Measurements from ENCODE around the gene SETBP1.
A peak's percentile ranks its signal among the peaks of the same experiment; 100 is the strongest.

Gene SETBP1

GRCh38 chr18:44679056-44679913 lies 1.4 kb upstream of the SETBP1 start:
- peak; percentile 80 for DNase-seq (ENCODE audit: low spot score)

GRCh38 chr18:44679914-44680272 lies 795 bp upstream of the SETBP1 start:
- no peak for DNase-seq (ENCODE audit: low spot score)

DNA sequence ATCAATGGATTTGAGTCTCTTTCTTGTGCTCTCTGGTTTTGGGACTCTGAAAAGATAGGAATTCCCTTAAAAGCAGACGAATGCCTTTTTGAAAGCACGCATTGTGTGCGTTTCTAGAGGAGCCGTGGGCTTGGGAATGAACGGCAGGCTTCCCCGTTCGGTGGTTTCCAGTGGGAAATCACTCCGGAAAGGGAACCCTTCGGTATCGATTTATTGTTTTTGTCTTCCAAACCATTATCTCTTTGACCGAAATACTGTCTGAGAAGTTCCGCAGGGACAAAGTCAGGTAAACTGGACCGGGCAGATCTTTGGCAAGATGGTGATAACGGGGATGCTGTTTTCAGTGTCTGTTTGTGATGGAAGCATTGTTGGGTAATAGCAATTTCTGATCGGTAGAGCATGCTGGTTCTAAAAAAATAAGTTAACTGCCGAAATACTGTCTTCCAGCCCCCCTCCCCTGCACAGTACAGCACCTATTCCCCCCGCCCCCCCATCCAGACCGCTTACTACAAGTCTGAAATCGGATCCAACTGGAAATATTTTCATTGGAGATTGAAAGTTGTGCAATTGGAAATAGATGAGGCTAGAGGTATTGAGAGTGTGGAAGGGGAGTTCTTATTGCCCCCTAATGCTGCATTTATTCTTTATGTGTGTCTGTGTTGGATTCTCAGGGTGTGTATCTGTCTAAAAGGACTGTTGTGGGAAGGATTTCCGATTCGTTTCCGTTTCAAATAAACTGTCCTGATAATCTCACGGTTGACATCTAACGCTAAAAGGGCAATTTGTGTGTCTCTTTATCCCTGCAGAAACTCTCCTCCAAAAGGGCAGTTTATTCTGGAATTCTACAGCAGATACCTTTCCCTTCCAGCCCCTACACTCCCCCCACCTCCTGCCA lies 635 bp downstream of the SETBP1 start:
- no peak for DNase-seq (ENCODE audit: low spot score)

- DNase-seq (ENCODE audit: low spot score): no peak
These were observed 1.6 kb downstream of the SETBP1 start for GRCh38 chr18:44682201-44682870.

- no peak for DNase-seq (ENCODE audit: low spot score)
These were observed 2.2 kb downstream of the SETBP1 start for GRCh38 chr18:44682871-44683221.

DNA sequence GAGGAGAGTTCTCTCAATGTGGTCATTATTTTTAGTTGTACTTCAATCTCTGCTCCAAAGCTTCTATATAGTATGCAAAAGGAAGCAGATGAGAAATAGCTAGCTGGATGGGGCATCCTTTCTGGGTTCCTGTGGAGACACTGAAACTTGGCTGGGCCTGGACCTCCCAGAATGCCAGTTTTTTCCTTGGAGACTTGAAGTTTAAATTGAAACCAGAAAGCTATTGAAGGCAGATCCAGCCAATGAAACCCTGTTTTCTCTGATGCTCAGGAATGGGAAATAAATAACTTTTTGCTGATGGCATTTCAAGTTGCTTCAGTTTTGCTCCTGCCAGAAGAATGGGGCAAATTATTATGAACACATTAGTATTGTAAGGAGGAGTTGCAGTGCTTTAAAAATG lies 2.9 kb downstream of the SETBP1 start:
- no peak for DNase-seq (ENCODE audit: low spot score)

DNA sequence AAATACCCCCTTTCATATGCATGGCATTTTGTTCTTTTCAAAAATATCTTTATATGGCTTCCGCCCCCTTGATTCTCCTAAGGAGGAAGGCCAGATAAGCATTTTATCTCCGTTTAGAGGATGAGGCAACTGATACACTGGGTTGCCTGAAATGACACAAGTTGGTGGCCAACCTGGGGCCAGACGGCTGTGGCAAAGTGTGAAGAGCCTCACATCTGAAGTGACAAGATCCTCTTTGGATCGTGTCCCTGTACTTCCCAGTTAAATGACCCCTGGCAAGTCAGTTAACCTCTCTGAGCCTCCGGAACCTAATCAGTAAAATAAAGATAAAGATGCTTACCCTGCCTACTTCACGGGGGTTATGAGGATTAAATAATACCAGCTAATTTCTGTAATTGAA lies 4.6 kb downstream of the SETBP1 start:
- no peak for DNase-seq (ENCODE audit: low spot score)

DNA sequence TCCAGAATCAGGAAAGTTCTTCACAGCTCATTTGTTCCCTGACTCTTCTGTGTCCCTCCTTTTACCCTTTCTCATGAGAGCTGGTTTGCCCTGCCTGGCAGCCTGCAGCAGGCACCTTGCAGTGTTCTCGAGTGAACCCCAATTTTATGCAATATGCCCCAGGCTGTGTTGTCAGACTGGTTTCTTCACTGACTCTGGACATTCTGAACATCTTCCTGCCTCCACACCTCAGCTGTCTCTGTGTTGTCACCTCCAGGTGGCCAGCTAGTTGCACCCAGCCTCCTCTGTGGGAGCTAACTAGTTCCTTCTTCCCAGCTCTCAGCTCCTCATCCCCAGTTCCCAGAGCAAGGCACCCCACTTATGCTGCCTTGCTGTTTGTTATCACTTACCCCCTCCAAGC lies 5.5 kb downstream of the SETBP1 start:
- DNase-seq (ENCODE audit: low spot score): no peak

DNA sequence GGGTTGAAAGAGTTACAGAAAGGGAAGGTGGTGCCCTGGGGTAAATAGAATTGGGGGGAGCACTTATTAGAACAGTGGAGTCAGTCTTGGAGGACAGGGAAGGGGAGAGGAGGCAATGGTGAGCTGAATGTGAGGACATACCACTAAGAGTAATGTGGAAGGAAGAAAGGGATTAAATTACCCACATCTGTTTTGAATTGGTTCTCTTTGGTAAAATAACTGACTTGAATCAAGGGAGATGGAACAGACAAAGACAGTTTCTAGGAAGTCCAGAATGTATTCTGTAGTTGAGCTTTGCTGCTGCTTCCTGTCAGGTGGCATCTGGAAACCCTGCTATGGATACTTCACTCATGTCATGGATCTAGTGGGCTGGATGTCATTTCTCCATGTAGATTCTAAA lies 6.7 kb downstream of the SETBP1 start:
- no peak for DNase-seq (ENCODE audit: low spot score)

GRCh38 chr18:44689736-44690135 lies 9.0 kb downstream of the SETBP1 start:
- no peak for DNase-seq (ENCODE audit: low spot score)

DNA sequence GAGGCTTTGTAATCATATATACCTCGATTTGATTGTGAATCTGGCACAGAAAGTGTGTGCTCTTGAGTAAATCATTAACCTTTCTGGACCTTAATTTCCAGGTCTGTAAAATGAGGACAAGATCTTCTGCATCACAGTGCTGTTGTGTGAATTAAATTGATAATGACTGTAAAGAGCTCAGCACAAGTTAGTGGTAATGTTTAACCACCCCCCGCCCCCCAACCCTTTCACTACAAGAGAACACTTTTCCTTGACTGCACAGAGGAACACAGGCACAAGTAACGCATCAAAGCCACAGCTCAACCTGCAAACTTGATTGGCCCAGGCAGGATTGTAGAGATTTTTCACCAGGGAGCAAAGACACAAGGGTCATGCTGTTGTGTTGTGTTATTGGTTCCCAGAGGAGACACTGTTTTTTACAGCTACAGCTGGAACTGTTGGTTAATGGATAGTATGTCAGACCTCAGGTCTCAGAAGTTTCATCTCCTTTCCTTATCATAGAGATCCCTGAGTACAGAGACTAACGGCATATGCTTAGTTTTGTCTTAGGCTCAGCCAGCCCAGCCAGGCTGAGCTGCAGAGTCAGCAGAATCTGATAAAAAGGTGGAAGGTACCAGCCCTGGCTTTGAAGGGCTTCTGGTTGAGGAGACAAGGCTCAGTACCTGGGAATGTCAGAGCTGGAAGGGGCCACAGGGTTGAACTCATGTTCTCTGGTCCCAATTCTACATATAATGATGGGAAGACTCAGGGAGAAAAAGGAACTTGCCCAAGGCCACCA lies 10.6 kb downstream of the SETBP1 start:
- DNase-seq (ENCODE audit: low spot score): no peak

DNA sequence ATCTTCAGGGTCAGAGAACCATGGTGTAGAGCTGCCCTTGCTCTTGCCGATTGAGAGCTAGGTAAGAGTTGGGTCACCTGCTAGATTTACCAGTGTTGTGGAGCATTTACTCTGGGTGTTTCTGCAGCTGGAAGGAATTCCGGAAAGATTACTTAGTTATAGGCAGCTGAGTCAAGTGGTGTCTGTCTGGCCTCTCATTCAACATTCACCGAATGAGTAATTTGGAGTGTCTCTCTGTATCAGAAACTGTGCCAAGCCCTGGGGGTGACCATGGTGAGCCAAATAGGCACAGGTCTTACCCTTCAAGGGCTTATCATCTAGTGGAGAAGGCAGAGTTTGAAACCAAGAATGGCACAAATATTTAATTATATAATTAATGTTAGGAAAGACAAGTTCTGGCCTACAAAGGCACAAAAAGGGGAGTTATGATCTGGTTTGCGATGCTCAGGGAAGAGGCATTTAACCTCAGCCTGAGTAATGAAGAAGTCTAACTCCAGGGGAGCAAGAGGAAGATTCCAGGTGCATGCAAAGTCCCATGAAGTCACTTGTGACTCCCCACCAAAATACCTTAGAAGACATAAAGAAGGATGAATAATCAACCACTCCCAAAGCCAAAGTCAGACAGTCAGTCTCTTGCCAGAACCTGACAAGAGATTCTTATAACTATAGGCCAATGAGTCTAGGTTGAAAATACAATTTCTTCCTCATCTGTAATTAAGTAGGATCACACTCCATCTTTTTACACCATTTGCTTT lies 12.5 kb downstream of the SETBP1 start:
- DNase-seq (ENCODE audit: low spot score): no peak

DNA sequence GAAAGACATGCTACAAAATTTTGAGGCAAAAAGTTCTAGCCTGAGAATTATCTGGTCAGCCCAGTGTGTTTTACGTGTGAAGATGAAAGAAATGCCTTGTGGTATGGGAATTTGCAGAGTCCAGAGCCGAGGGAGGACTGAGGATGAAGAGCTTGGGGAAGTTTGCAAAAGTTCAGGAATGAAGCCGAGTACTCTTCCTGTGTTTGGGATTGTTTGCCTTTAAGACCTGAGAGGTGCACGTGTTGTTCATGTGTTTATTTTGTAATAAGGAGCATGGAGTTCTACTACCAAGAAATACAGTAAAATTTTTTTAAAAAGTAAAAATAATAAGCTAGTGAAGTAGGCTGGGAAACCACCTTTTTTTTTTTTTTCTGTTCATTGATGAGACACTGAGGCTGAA lies 14.8 kb downstream of the SETBP1 start:
- DNase-seq (ENCODE audit: low spot score): no peak

- no peak for DNase-seq (ENCODE audit: low spot score)
These were observed 16.2 kb downstream of the SETBP1 start for GRCh38 chr18:44696892-44697291.

DNA sequence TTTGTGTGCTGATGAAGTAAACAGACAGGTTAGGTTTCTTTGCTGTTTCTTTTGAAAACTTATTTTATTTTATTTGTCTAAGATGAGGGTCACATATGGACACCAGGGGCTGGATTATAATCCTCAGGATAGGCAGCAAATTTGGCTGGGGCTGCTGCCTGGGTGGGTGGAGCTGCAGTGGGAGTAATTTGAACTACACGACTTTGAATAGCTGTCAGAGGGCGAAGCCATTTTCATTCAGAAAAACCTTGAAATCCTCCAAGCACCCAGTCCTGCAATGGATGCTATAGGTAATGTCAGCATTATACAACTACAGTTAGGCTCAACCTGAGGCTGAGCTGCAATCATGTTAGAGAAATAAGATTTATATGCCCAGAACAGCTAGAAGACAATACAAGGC lies 16.6 kb downstream of the SETBP1 start:
- DNase-seq (ENCODE audit: low spot score): no peak

GRCh38 chr18:44698518-44698917 lies 17.8 kb downstream of the SETBP1 start:
- no peak for DNase-seq (ENCODE audit: low spot score)

DNA sequence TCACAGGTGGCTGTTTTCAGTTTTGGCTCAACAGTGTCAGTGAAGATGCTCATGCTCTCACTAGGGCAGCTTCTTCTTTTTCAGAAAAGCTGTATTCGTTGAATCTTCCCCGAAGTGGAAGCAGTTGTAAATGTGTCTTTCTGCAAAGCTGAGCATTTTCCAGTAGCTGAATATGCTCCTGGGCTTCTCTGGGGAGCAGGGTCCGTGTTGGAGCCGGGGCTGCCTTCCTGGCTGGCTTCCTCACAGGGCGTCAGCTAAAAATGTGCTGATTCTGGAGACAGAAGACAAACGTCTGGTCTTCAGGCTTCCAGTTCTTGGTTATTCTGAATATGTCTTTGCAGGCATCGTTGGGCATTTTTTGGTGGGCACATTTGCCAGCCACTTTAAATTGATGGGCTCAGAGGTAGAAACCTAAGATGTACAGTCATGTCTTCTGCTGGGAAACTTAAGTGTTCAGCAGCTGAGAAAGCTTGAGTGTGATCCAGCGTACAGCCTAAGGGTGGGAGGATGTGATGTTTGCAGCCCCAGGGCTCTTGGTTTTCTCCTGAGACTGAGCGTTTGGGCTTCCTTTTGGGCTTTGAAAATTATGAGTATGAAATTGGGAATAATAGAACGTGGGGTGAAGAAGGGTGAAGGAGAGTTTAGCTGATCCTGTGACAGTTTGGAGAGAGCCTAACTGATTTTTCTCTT lies 19.0 kb downstream of the SETBP1 start:
- no peak for DNase-seq (ENCODE audit: low spot score)

GRCh38 chr18:44700652-44701051 lies 20.0 kb downstream of the SETBP1 start:
- DNase-seq (ENCODE audit: low spot score): no peak

DNA sequence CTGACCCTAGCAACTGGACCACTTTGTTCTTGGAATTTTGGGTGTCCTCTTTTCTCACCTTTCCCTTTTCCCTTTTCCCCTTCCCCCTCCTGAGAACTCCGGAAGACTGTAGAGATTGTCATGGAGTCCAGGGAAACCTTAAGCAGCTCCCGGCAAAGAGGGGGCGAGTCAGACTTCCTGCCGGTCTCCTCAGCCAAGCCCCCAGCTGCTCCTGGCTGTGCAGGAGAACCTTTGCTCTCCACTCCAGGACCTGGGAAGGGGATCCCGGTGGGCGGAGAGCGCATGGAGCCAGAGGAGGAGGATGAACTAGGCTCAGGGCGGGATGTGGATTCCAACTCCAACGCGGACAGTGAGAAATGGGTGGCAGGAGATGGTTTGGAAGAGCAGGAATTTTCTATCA lies 20.5 kb downstream of the SETBP1 start:
- DNase-seq (ENCODE audit: low spot score): no peak

GRCh38 chr18:44702594-44702993 lies 21.9 kb downstream of the SETBP1 start:
- DNase-seq (ENCODE audit: low spot score): no peak
